ENCODE results near the gene SPEM3. TPM values are rescaled to one million over a fixed set of nuclear protein-coding genes. Genes with fewer than 3 reads are reported as not detected.

Gene SPEM3
- total RNA-seq, 2 experiments from 2014 or later, result not detected

DNA sequence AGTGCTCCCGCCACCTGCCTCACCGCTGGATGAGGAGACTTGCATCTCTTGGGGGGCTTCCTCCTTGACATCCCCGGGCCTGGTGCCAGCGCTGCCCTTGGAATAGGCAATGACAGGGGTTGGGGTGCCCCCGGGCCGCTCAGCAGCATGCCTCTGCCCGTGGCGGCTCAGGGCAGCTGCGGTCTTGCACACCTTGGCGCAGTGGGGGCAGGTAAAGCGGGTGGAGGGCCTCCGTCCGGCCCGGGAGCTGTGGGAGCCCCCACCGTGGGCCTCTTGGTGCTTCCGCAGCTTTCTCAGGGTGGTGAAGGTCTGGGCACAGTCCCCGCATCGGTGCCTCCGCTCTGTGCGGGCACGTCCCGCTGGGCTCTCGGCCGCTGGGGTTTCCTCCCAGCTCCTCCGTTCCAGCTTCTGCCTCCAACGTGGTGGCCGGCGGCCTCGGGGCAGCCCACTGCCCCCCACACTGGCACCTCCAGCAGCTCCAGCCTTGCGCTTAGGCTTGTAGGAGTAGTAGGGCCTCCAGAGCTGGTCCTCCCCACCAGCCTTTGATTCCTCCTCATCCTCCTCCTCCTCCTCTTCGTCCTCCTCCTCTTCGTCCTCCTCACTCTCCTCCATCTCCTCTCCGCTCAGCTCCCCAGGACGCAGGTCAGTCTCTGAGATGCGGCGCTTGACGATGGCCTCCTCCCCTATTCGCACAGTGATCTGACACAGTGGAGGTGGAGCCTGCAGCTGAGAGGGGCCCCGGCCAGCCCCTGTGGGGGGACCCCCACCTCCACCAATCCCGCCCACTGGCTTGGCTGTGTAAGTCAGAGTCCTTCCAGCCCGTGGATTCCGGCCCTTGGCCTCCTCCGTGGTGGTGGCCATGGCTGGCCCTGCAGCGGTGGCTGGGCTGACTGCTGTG, 34.1 kb downstream of the SPEM3 start:
- BruUV-seq (replicated peaks), result no TSS peak

DNA sequence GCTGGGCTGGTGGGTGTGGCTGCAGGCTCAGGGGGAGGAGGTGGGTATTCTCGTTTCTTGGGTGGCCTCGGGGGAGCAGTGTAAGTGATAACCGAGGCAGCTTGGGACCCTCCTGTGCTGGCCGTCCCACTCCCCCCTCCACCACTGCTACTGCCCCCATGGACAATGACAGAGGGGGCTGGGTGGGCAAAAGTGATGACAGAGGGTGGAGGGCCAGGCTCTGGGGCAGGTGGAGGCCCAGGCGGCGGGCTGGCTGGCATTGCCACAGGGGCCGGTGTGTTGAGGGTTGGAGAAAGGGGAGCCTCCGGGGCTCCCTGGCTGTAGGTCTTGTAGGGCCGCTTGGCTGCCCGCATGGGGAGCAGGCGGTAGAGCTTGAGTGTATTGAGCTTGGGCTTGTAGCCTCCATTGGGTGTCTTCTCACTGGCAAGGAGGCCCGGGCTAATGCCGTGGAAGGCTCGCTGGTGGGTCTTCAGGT, 34.8 kb downstream of the SPEM3 start:
- no peaks in the 10 kb centered on the region for H4K20me1 ChIP-seq (ENCODE audit: insufficient read depth, low read length)
- peaks cover 21% of the 10 kb centered on the region for H3K4me1 ChIP-seq (ENCODE audit: insufficient read depth, low read length, poor library complexity, severe bottlenecking)
- intact Hi-C loops (cut with micrococcal nuclease; ENCODE audit: unreplicated experiment), result no loop called here
- no peaks in the 10 kb centered on the region for H3K9me3 ChIP-seq (ENCODE audit: low read length)
- no peak overlapping the region for H3K4me3 ChIP-seq (ENCODE audit: low read depth, low read length, poor library complexity, severe bottlenecking)
- H3K27ac ChIP-seq (ENCODE audit: low read depth, low read length, poor library complexity, severe bottlenecking), result no peak overlapping the region
- CTCF ChIA-PET (ENCODE audit: unreplicated experiment), result no interaction called here
- no peaks in the 10 kb centered on the region for H3K79me2 ChIP-seq (ENCODE audit: insufficient read depth, low read depth, low read length)
- no peak overlapping the region for H3K4me2 ChIP-seq (ENCODE audit: low read length)
- no peak overlapping the region for H2AFZ ChIP-seq (ENCODE audit: low read length)
- H3K36me3 ChIP-seq (ENCODE audit: insufficient read depth, low read length), result 0 out of 2 replicates have a peak, but pooled peaks cover 3% of the 10 kb centered on the region
- BruUV-seq (replicated peaks), result no TSS peak
- TF ChIP-seq EZH2phosphoT487 (IDR thresholded peaks at IDR 0.05; ENCODE audit: borderline replicate concordance, low read depth, low read length) (no peak), CTCF (conservative IDR thresholded peaks at IDR 0.05; ENCODE audit: low read length) (no peak)
- POLR2A ChIA-PET, result interaction anchor here (0.5 kb wide), 1 partner anchor 7 kb away, joined by 4 read pairs; no protein-coding TSS in a partner anchor
- no peaks in the 10 kb centered on the region for H3K9me2 ChIP-seq (ENCODE audit: insufficient read depth, low read length)
- no peak for DNase-seq (ENCODE audit: low spot score)

More for the DNA sequence above, 34.1 kb downstream of the SPEM3 start:
- H3K4me2 ChIP-seq (ENCODE audit: low read length), result no peak overlapping the region
- intact Hi-C loops (cut with micrococcal nuclease; ENCODE audit: unreplicated experiment), result no loop called here
- TF ChIP-seq EZH2phosphoT487 (IDR thresholded peaks at IDR 0.05; ENCODE audit: borderline replicate concordance, low read depth, low read length), result no peak
- TF ChIP-seq CTCF (conservative IDR thresholded peaks at IDR 0.05; ENCODE audit: low read length), result no peak
- H3K36me3 ChIP-seq (ENCODE audit: insufficient read depth, low read length), result peaks cover 4% of the 10 kb centered on the region; the same call in 1 of the 2 replicates
- no peaks in the 10 kb centered on the region for H3K9me3 ChIP-seq (ENCODE audit: low read length)
- H3K9me2 ChIP-seq (ENCODE audit: insufficient read depth, low read length), result no peaks in the 10 kb centered on the region
- no peak overlapping the region for H2AFZ ChIP-seq (ENCODE audit: low read length)
- DNase-seq (ENCODE audit: low spot score), result no peak
- H3K4me1 ChIP-seq (ENCODE audit: insufficient read depth, low read length, poor library complexity, severe bottlenecking), result peaks cover 20% of the 10 kb centered on the region
- H3K4me3 ChIP-seq (ENCODE audit: low read depth, low read length, poor library complexity, severe bottlenecking), result no peak overlapping the region
- H3K27ac ChIP-seq (ENCODE audit: low read depth, low read length, poor library complexity, severe bottlenecking), result no peak overlapping the region
- H3K79me2 ChIP-seq (ENCODE audit: insufficient read depth, low read depth, low read length), result no peaks in the 10 kb centered on the region
- POLR2A ChIA-PET, result no interaction called here
- H4K20me1 ChIP-seq (ENCODE audit: insufficient read depth, low read length), result no peaks in the 10 kb centered on the region
- CTCF ChIA-PET (ENCODE audit: unreplicated experiment), result no interaction called here

DNA sequence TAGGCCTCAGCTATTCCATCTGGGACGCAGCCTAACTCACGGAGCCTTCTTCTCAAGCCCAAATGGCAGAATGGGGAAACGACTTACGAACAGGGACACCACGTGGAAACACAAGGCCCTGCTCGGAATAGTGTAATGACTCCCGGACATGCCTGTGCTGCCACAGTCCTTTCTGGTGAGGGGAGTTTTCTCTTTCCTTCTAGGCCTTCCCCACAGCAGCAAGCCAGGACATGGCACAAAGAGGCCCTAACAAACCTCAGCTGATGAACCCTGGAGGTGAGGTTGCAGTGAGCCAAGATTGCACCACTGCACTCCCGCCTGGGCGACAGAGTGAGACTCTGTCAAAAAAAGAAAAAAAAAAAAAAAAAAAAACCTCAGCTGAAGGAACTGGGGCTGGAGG, 35.4 kb downstream of the SPEM3 start:
- Histone ChIP-seq H3K27ac (ENCODE audit: low read depth, low read length, poor library complexity, severe bottlenecking) (no peak overlapping the region), H3K4me3 (ENCODE audit: low read depth, low read length, poor library complexity, severe bottlenecking) (no peak overlapping the region), H3K79me2 (ENCODE audit: insufficient read depth, low read depth, low read length) (no peaks in the 10 kb centered on the region), H4K20me1 (ENCODE audit: insufficient read depth, low read length) (no peaks in the 10 kb centered on the region), H3K9me2 (ENCODE audit: insufficient read depth, low read length) (no peaks in the 10 kb centered on the region), H3K9me3 (ENCODE audit: low read length) (no peaks in the 10 kb centered on the region), H2AFZ (ENCODE audit: low read length) (no peak overlapping the region), H3K4me1 (ENCODE audit: insufficient read depth, low read length, poor library complexity, severe bottlenecking) (peaks cover 21% of the 10 kb centered on the region), H3K36me3 (ENCODE audit: insufficient read depth, low read length) (no peaks in the 10 kb centered on the region), H3K4me2 (ENCODE audit: low read length) (no peak overlapping the region)
- no TSS peak for BruUV-seq (replicated peaks)
- no peak for TF ChIP-seq CTCF (conservative IDR thresholded peaks at IDR 0.05; ENCODE audit: low read length)
- TF ChIP-seq EZH2phosphoT487 (IDR thresholded peaks at IDR 0.05; ENCODE audit: borderline replicate concordance, low read depth, low read length), result no peak
- DNase-seq (ENCODE audit: low spot score), result no peak
- POLR2A ChIA-PET, result interaction anchor here (0.5 kb wide), 1 partner anchor 8 kb away, joined by 4 read pairs; no protein-coding TSS in a partner anchor
- CTCF ChIA-PET (ENCODE audit: unreplicated experiment), result no interaction called here
- intact Hi-C loops (cut with micrococcal nuclease; ENCODE audit: unreplicated experiment), result no loop called here
